Measurements from ENCODE around the gene MRFAP1L1. TPM values are rescaled to one million over a fixed set of nuclear protein-coding genes. Genes with fewer than 3 reads are reported as not detected.

MRFAP1L1 gene
- total and polyA plus RNA-seq, 2 donors (not counting 3 experiments of a cell fraction or from before 2014, with no cell fraction given) = 28.7 to 42.0 TPM

DNA sequence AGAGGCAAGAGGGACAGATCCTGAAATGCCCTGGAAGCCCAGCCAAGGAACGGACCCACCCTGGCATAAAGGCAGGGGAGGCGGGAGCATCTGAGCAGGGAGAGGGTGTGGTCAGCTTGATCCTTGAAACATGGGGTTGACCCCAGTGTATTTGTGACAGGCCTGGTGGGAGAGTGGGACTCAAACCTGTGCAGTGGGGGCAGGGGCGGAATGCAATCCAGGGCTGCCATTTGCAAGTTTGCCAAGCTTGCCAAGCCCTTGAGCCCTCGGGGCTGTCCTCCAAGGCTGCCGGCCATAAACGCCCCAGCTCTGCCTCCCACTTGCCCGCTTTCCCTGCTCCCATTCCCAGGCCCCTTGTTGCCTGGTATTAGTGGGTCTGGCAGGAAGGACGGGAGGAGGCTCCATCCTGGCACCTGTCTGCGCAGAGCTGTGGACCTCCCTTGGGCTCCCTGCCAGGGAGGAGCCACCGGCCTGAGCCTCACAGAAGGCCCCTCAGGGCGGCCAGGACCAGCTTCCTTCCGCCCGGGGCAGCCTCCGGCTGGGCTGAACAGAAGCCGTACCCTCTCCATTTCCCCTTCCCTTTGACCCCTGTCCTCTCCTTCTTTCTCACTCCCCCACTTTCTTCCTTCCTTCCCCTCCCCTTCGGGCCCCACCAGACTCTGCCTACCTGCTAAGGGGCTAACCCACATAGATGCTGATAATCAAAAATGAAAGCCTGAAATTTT is 15.3 kb downstream of the MRFAP1L1 start:
- DNase-seq (ENCODE audit: low read depth, low spot score) (peak; percentile 21), FAIRE-seq (peak; percentile 15)
- no peaks in the 10 kb centered on the region for H3K9me1 ChIP-seq (replicated peaks; ENCODE audit: control insufficient read depth, extremely low read depth, insufficient read depth, low read length)
- BruUV-seq (replicated peaks) = no TSS peak
- no peaks in the 10 kb centered on the region for H4K20me1 ChIP-seq (replicated peaks; ENCODE audit: control insufficient read depth, extremely low read depth, insufficient read depth, low read length)
- ChIA-PET POLR2A (no interaction called here), CTCF (interaction anchor here (0.6 to 2.6 kb wide), 4 partner anchors 8 to 15 kb away, joined by 3 to 7 read pairs (median 3); partner anchors contain the start of gene MRFAP1L1)
- H3K9ac ChIP-seq (replicated peaks; ENCODE audit: extremely low read depth, insufficient read depth, low read length) = no peak overlapping the region
- H2AFZ ChIP-seq (ENCODE audit: low read depth, low read length) = peak overlapping the region; percentile 63
- dilution Hi-C loops (cut with MboI; ENCODE audit: extremely low pct_ligation_motif_present, low sequenced_read_pairs) (no loop called here), intact Hi-C loops (cut with micrococcal nuclease) (no loop called here)
- H3K36me3 ChIP-seq (ENCODE audit: control insufficient read depth in 2 of 2, extremely low read depth in 1 of 2, insufficient read depth in 2 of 2, low read length in 2 of 2) = no peaks in the 10 kb centered on the region
- no peaks in the 10 kb centered on the region for H3K79me2 ChIP-seq (ENCODE audit: control insufficient read depth, insufficient read depth, low read length)
- H3K4me3 ChIP-seq (replicated peaks in 1 of 3; ENCODE audit: insufficient read depth in 1 of 3, low read depth in 1 of 3, low read length in 3 of 3) = no peak overlapping the region
- H3K27ac ChIP-seq (ENCODE audit: insufficient read depth, low read depth, low read length) = no peak overlapping the region
- H3K4me2 ChIP-seq (ENCODE audit: insufficient read depth, low read length) = peak overlapping the region; percentile 41
- no peak for TF ChIP-seq EZH2 (IDR thresholded peaks at IDR 0.05; ENCODE audit: borderline replicate concordance, low read depth, low read length, severe bottlenecking)
- peak; percentile 24 for TF ChIP-seq POLR2AphosphoS5 (IDR thresholded peaks at IDR 0.05; ENCODE audit: insufficient read depth, low read depth, low read length)
- TF ChIP-seq, protein P1, sequence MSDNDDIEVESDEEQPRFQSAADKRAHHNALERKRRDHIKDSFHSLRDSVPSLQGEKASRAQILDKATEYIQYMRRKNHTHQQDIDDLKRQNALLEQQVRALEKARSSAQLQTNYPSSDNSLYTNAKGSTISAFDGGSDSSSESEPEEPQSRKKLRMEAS (IDR thresholded peaks at IDR 0.05; ENCODE audit: insufficient read depth, insufficient read length) = no peak
- H3K9me3 ChIP-seq (replicated peaks; ENCODE audit: control insufficient read depth, insufficient read depth, low read length) = no peaks in the 10 kb centered on the region
- peaks cover 8% of the 10 kb centered on the region for H3K4me1 ChIP-seq (ENCODE audit: control insufficient read depth, extremely low read depth, insufficient read depth, low read length)
- no peaks in the 10 kb centered on the region for H3K27me3 ChIP-seq (ENCODE audit: control insufficient read depth in 2 of 2, insufficient read depth in 2 of 2, low read length in 2 of 2)

DNA sequence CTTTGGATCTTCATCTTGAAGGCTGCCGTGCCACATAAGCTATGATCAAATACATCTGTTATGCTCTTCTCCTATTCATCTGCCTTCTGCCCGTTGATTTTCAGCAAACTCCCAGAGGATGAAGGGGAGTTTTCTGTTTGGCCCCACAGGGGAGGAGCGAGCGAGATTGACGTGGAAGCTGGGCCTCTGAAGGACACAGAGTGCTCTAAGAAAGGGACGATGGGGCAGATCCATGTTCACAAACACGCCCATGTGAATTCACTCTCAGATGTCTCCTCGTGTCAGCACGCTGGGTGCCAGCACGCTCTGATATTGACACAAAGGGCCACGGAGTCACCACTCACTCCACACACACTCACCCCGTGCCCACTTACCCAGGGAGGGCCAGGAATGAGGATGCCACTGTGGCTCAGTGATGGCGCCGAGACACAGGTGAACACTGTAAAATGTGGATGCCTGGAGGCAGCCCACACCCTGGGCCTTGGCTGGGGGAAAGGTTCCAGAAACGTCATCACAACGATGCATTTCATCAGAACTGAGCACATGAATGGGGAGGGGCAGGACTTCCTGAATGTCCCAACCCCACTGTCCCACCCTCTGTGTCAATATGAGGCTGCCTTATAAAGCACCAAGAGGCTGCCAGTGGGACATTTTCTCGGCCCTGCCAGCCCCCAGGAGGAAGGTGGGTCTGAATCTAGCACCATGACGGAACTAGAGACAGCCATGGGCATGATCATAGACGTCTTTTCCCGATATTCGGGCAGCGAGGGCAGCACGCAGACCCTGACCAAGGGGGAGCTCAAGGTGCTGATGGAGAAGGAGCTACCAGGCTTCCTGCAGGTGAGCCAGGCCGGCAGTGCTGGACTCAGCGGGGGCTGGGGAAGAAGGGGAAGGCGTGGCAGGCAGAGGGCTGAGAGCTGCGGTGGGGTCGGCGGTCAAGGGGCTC is 16.2 kb downstream of the MRFAP1L1 start, which contains the start of gene S100P:
TSS of gene S100P (plus strand) at position 648 of the 946 bp plus-strand sequence. CDS start at position 703, 55 bp downstream.
- peak within 1 kb of the TSS; percentile 41 for H3K4me2 ChIP-seq (ENCODE audit: insufficient read depth, low read length)
- no peaks in the 10 kb centered on the region for H3K9me1 ChIP-seq (replicated peaks; ENCODE audit: control insufficient read depth, extremely low read depth, insufficient read depth, low read length)
- no peak for FAIRE-seq
- no peaks in the 10 kb centered on the region for H3K9me3 ChIP-seq (replicated peaks; ENCODE audit: control insufficient read depth, insufficient read depth, low read length)
- H4K20me1 ChIP-seq (replicated peaks; ENCODE audit: control insufficient read depth, extremely low read depth, insufficient read depth, low read length) = no peaks in the 10 kb centered on the region
- H2AFZ ChIP-seq (ENCODE audit: low read depth, low read length) = peak within 1 kb of the TSS; percentile 63
- no peak within 1 kb of the TSS for H3K4me3 ChIP-seq (replicated peaks in 1 of 3; ENCODE audit: insufficient read depth in 1 of 3, low read depth in 1 of 3, low read length in 3 of 3)
- intact Hi-C loops (cut with micrococcal nuclease) (no loop called here), dilution Hi-C loops (cut with MboI; ENCODE audit: extremely low pct_ligation_motif_present, low sequenced_read_pairs) (no loop called here)
- H3K27me3 ChIP-seq (ENCODE audit: control insufficient read depth in 2 of 2, insufficient read depth in 2 of 2, low read length in 2 of 2) = no peaks in the 10 kb centered on the region
- no peak for DNase-seq (ENCODE audit: low read depth, low spot score)
- no peaks in the 10 kb centered on the region for H3K36me3 ChIP-seq (ENCODE audit: control insufficient read depth in 2 of 2, extremely low read depth in 1 of 2, insufficient read depth in 2 of 2, low read length in 2 of 2)
- H3K27ac ChIP-seq (ENCODE audit: insufficient read depth, low read depth, low read length) = no peak within 1 kb of the TSS
- no TSS peak for BruUV-seq (replicated peaks)
- no peaks in the 10 kb centered on the region for H3K79me2 ChIP-seq (ENCODE audit: control insufficient read depth, insufficient read depth, low read length)
- TF ChIP-seq, protein P1 (IDR thresholded peaks at IDR 0.05; ENCODE audit: insufficient read depth, insufficient read length) = no peak
- TF ChIP-seq EZH2 (IDR thresholded peaks at IDR 0.05; ENCODE audit: borderline replicate concordance, low read depth, low read length, severe bottlenecking) (no peak), JUN (IDR thresholded peaks at IDR 0.05; ENCODE audit: borderline replicate concordance, insufficient read depth, insufficient read length, low read depth) (no peak), POLR2AphosphoS5 (IDR thresholded peaks at IDR 0.05; ENCODE audit: insufficient read depth, low read depth, low read length) (no peak), FOS (IDR thresholded peaks at IDR 0.05; ENCODE audit: borderline replicate concordance, insufficient read depth, low read length) (no peak), POLR2A (IDR thresholded peaks at IDR 0.05; ENCODE audit: low read depth, low read length) (no peak), GATA2 (IDR thresholded peaks at IDR 0.05; ENCODE audit: insufficient read depth, insufficient read length, low read depth, low read length) (no peak), MYC (IDR thresholded peaks at IDR 0.05; ENCODE audit: low read depth, low read length) (no peak)
- TF ChIP-seq, protein P2, sequence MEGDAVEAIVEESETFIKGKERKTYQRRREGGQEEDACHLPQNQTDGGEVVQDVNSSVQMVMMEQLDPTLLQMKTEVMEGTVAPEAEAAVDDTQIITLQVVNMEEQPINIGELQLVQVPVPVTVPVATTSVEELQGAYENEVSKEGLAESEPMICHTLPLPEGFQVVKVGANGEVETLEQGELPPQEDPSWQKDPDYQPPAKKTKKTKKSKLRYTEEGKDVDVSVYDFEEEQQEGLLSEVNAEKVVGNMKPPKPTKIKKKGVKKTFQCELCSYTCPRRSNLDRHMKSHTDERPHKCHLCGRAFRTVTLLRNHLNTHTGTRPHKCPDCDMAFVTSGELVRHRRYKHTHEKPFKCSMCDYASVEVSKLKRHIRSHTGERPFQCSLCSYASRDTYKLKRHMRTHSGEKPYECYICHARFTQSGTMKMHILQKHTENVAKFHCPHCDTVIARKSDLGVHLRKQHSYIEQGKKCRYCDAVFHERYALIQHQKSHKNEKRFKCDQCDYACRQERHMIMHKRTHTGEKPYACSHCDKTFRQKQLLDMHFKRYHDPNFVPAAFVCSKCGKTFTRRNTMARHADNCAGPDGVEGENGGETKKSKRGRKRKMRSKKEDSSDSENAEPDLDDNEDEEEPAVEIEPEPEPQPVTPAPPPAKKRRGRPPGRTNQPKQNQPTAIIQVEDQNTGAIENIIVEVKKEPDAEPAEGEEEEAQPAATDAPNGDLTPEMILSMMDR (IDR thresholded peaks at IDR 0.05; ENCODE audit: extremely low read depth in 1 of 2, insufficient read depth in 1 of 2, low read depth in 1 of 2, low read length in 2 of 2) = no peak
- ChIA-PET POLR2A (no interaction called here), CTCF (interaction anchor here (1.0 to 2.6 kb wide), 3 partner anchors 8 to 16 kb away, joined by 3 to 7 read pairs (median 3); partner anchors contain the start of gene MRFAP1L1)
- H3K4me1 ChIP-seq (ENCODE audit: control insufficient read depth, extremely low read depth, insufficient read depth, low read length) = peaks cover 8% of the 10 kb centered on the region
- no peak within 1 kb of the TSS for H3K9ac ChIP-seq (replicated peaks; ENCODE audit: extremely low read depth, insufficient read depth, low read length)

All from endothelial cell of umbilical vein (primary cell).